Stomach (tissue), 9 donors: ENCODE measurements around the gene OPN1LW. TPM values are rescaled to one million over a fixed set of nuclear protein-coding genes. Genes with fewer than 3 reads are reported as not detected.

Experiments used
- DNase-seq, 2 donors: peaks; one replicate each; pipeline versions ENCODE4 v3.0.0 to v3.0.0-alpha.2; 2013 to 2019
- H3K27ac ChIP-seq, 5 donors: fragments of 200-600 bp in 4 of 5; sonication (generic) in 4 of 5; one replicate each; pipeline ENCODE4 v1.5.1; 2013 to 2019; ENCODE audit warnings: mild to moderate bottlenecking in 1 of 5, moderate library complexity in 1 of 5
- H3K27me3 ChIP-seq, 3 donors: fragments of 200-600 bp; sonication (generic); one replicate each; pipeline ENCODE4 v1.5.1; 2017 to 2019; ENCODE audit warnings: mixed run types in 1 of 3
- H3K36me3 ChIP-seq, 4 donors: fragments of 200-600 bp; sonication (generic); 1 replicate in 3 of 4; 2 replicates in 1 of 4; pipeline ENCODE4 v1.5.1; 2016 to 2019
- H3K4me1 ChIP-seq, 4 donors: fragments of 200-600 bp; sonication (generic); one replicate each; pipeline ENCODE4 v1.5.1; 2016 to 2019
- H3K4me3 ChIP-seq, 4 donors: fragments of 200-600 bp; sonication (generic) in 3 of 4; one replicate each; pipeline ENCODE4 v1.5.1; 2016 to 2019; ENCODE audit warnings: mild to moderate bottlenecking in 1 of 4
- H3K9me3 ChIP-seq, 4 donors: fragments of 200-600 bp; sonication (generic); one replicate each; pipeline ENCODE4 v1.5.1; 2016 to 2019
- CTCF ChIP-seq, 7 experiments: fragments of 450-650 bp in 4 of 7; fragments of 200-600 bp in 3 of 7; sonication (generic) in 3 of 7; IDR thresholded peaks; one replicate each; pipeline ENCODE4 v1.5.1; 2016 to 2019; ENCODE audit warnings: antibody characterized with exemption in 7 of 7, control low read depth in 2 of 7, mild to moderate bottlenecking in 1 of 7
- EP300 ChIP-seq: sonication (generic); formaldehyde crosslinking; IDR thresholded peaks from one replicate; pipeline ENCODE4 v1.6.1; 2017; ENCODE audit warnings: antibody characterized with exemption
- POLR2A ChIP-seq, 4 donors: fragments of 450-650 bp; IDR thresholded peaks; one replicate each; pipeline ENCODE4 v1.6.1; 2016; ENCODE audit warnings: antibody characterized with exemption in 4 of 4, control low read depth in 2 of 4, mild to moderate bottlenecking in 1 of 4, moderate library complexity in 1 of 4
- POLR2AphosphoS5 ChIP-seq, 3 donors: sonication (generic); formaldehyde crosslinking; IDR thresholded peaks; one replicate each; pipeline ENCODE4 v1.6.1; 2016; ENCODE audit warnings: antibody characterized with exemption in 3 of 3
- WGBS, 5 donors: extraction: QIAGEN DNeasy Blood & Tissue Kit in 3 of 5; methylation state at CpG; one replicate each; pipeline versions ENCODE4 v1.1.5 to v1.1.7; 2013 to 2018; 5-methylcytosine and 5-hydroxymethylcytosine counted together
- intact Hi-C: fragments of 100-400 bp; cut with DNase I; formaldehyde crosslinking; loops from one replicate; pipeline ENCODE4 v1.15.1; 2023; ENCODE audit warnings: low total_unique reads
- polyA plus RNA-seq, 3 donors: library from polyadenylated mRNA; stranded (reverse); fragments of 200-250 nt; gene quantifications; one replicate each; pipeline ENCODE4 v1.2.3, GENCODE V29; 2013
- total RNA-seq, 5 donors: library from RNA; depleted of rRNA; stranded (reverse); fragments of >200 nt; gene quantifications; one replicate each; pipeline versions ENCODE4 v1.1.0 to v1.2.3, GENCODE V29; 2014 to 2016
- donor health status: healthy with polysubstance abuse.
- donor health status: Bipolar disorder and iron deficiency.
- donor health status: healthy.

Gene OPN1LW
- total and polyA plus RNA-seq, 8 donors = not detected

GRCh38 chrX:154135458-154136229, 8.4 kb upstream of the OPN1LW start:
- no peaks in the 10 kb centered on the region for H3K36me3 ChIP-seq
- no peaks in the 10 kb centered on the region for H3K4me1 ChIP-seq
- peaks cover 0 to 5% (median 0%) of the 10 kb centered on the region in 3 donors for H3K27me3 ChIP-seq
- intact Hi-C loops = no loop called here
- H3K9me3 ChIP-seq = peaks cover 0 to 3% (median 0%) of the 10 kb centered on the region in 4 donors
- H3K27ac ChIP-seq = peak overlapping the region in 1 of 5 donors; percentile 46
- WGBS, 5 donors = 52 to 69% (median 65%) methylated on average over 7 of the region's 7 CpGs
- TF ChIP-seq EP300 (no peak), POLR2A (IDR thresholded peaks at IDR 0.05) (no peak), POLR2AphosphoS5 (IDR thresholded peaks at IDR 0.05) (no peak), CTCF (IDR thresholded peaks at IDR 0.05) (no peak)
- H3K4me3 ChIP-seq = no peak overlapping the region
- no peak for DNase-seq

- H3K9me3 ChIP-seq = peaks cover 0 to 7% (median 0%) of the 10 kb centered on the region in 4 donors
- H3K4me1 ChIP-seq = no peaks in the 10 kb centered on the region
- WGBS, 5 donors = 0 to 27% (median 5%) methylated on average over 5 to 44 of the region's 44 CpGs
- H3K4me3 ChIP-seq = peak overlapping the region; percentile 16 to 37 (median 34)
- TF ChIP-seq CTCF (IDR thresholded peaks at IDR 0.05) (peak in 5 of 7 experiments; percentile 35 to 76 (median 62)), POLR2A (IDR thresholded peaks at IDR 0.05) (no peak)
- peaks cover 0 to 5% (median 0%) of the 10 kb centered on the region in 3 donors for H3K27me3 ChIP-seq
- H3K36me3 ChIP-seq = no peaks in the 10 kb centered on the region
- peak overlapping the region in 4 of 5 donors; percentile 27 to 63 (median 44) for H3K27ac ChIP-seq
- DNase-seq = peak; percentile 69 to 87
- intact Hi-C loops = no loop called here
Measured at GRCh38 chrX:154136627-154137161, 7.3 kb upstream of the OPN1LW start.

- Histone ChIP-seq H3K27ac (no peak overlapping the region), H3K4me3 (no peak overlapping the region), H3K36me3 (no peaks in the 10 kb centered on the region), H3K9me3 (peaks cover 0 to 7% (median 0%) of the 10 kb centered on the region in 4 donors), H3K4me1 (no peaks in the 10 kb centered on the region), H3K27me3 (peaks cover 0 to 5% (median 0%) of the 10 kb centered on the region in 3 donors)
- intact Hi-C loops = no loop called here
- TF ChIP-seq EP300 (no peak), POLR2AphosphoS5 (IDR thresholded peaks at IDR 0.05) (no peak), CTCF (IDR thresholded peaks at IDR 0.05) (no peak), POLR2A (IDR thresholded peaks at IDR 0.05) (no peak)
- 80 to 90% (median 84%) methylated on average over 10 of the region's 10 CpGs for WGBS, 5 donors
- DNase-seq = no peak
Measured at GRCh38 chrX:154138857-154139256, 5.2 kb upstream of the OPN1LW start.

GRCh38 chrX:154140206-154140605, 3.8 kb upstream of the OPN1LW start:
- Histone ChIP-seq H3K9me3 (peaks cover 0 to 7% (median 0%) of the 10 kb centered on the region in 4 donors), H3K4me1 (no peaks in the 10 kb centered on the region), H3K27me3 (peaks cover 0 to 5% (median 0%) of the 10 kb centered on the region in 3 donors), H3K36me3 (no peaks in the 10 kb centered on the region), H3K27ac (no peak overlapping the region), H3K4me3 (no peak overlapping the region)
- intact Hi-C loops = no loop called here
- TF ChIP-seq POLR2AphosphoS5 (IDR thresholded peaks at IDR 0.05) (no peak), POLR2A (IDR thresholded peaks at IDR 0.05) (no peak), CTCF (IDR thresholded peaks at IDR 0.05) (no peak), EP300 (no peak)
- DNase-seq = no peak
- WGBS, 5 donors = 79 to 98% (median 86%) methylated on average over 7 to 12 of the region's 12 CpGs
